GM10248 (cell line): ENCODE measurements around the gene CTNNA3.

Experiments used
- CTCF ChIA-PET: fragments of 300-600 bp; sonication (Branson Sonifier 250); formaldehyde crosslinking; extraction: SDS; loops from one replicate; lab custom pipeline; 2021; ENCODE audit warnings: antibody characterized with exemption; lab: Yijun Ruan, JAX
- POLR2A ChIA-PET: fragments of 350-650 bp; sonication (Branson Sonifier 250); formaldehyde crosslinking; extraction: SDS; loops from one replicate; lab custom pipeline; 2020; ENCODE audit warnings: antibody characterized with exemption; lab: Yijun Ruan, JAX
- DNase-seq: peaks from one replicate; pipeline ENCODE4 v3.0.0; 2012; ENCODE audit errors: extremely low spot score
- TF ChIP-seq, protein P1 (sequence below): IDR thresholded peaks from 2 replicates; pipeline ENCODE4 v1.5.1; 2012; ENCODE audit warnings: mild to moderate bottlenecking, low read depth; ENCODE audit errors: extremely low read depth, missing control alignments, control extremely low read depth

The CTNNA3 gene

DNA sequence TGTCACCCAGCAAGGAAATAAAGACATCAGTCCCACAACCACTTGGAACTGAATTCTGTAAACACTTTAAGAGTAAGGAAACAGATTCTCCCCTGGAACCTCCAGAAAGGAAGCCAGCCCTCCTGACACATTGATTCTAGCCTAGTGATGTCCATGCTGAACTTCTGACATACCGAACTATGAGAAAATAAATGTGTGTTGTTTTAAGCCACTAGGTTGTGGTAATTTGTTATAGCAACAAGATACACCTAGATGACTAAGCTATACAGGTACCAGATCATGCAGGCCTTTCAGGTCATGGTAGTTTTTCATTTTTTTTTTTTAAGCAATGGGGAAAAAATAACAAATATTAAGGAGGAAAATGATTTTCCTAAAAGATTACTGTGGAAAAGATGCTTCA lies 807.8 kb downstream of the CTNNA3 start:
- CTCF ChIA-PET, result no interaction called here
- DNase-seq, result no peak
- POLR2A ChIA-PET, result no interaction called here
- TF ChIP-seq, protein P1, sequence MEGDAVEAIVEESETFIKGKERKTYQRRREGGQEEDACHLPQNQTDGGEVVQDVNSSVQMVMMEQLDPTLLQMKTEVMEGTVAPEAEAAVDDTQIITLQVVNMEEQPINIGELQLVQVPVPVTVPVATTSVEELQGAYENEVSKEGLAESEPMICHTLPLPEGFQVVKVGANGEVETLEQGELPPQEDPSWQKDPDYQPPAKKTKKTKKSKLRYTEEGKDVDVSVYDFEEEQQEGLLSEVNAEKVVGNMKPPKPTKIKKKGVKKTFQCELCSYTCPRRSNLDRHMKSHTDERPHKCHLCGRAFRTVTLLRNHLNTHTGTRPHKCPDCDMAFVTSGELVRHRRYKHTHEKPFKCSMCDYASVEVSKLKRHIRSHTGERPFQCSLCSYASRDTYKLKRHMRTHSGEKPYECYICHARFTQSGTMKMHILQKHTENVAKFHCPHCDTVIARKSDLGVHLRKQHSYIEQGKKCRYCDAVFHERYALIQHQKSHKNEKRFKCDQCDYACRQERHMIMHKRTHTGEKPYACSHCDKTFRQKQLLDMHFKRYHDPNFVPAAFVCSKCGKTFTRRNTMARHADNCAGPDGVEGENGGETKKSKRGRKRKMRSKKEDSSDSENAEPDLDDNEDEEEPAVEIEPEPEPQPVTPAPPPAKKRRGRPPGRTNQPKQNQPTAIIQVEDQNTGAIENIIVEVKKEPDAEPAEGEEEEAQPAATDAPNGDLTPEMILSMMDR, result no peak

DNA sequence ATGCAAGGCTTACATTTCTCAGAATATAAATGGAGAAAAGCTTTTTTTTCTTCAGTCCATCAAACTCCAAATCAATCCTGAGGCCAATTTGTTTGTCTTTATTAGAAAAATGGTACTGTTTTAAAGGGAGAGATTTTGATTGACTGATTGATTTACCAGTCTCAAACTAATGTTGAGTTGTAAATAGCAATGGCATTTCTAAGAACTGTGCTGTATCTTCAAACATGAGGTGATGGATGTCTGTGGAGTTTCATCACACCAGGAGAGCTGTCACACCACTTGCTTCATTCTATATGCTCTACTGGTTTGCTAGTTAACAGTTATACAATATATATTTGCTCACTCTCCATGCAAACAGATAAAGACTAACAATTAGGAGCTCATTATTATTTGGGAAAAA lies 809.1 kb downstream of the CTNNA3 start:
- TF ChIP-seq, protein P1, result no peak
- DNase-seq, result no peak
- POLR2A ChIA-PET, result no interaction called here
- CTCF ChIA-PET, result no interaction called here

GRCh38 chr10:66882271-66882670 lies 813.7 kb downstream of the CTNNA3 start:
- POLR2A ChIA-PET, result no interaction called here
- DNase-seq, result no peak
- CTCF ChIA-PET, result interaction anchor here (0.9 to 3.7 kb wide), 4 partner anchors 10 to 50 kb away, joined by 3 to 12 read pairs (median 4); partner anchors contain the start of gene LRRTM3

GRCh38 chr10:66881814-66882213 lies 814.2 kb downstream of the CTNNA3 start:
- TF ChIP-seq, protein P1, result no peak
- CTCF ChIA-PET, result interaction anchor here (0.9 to 3.7 kb wide), 4 partner anchors 10 to 51 kb away, joined by 3 to 12 read pairs (median 4); partner anchors contain the start of gene LRRTM3
- POLR2A ChIA-PET, result no interaction called here
- no peak for DNase-seq

More at GRCh38 chr10:66882271-66882670, 813.7 kb downstream of the CTNNA3 start:
- TF ChIP-seq, protein P1, result no peak

GRCh38 chr10:66880826-66881225 lies 815.2 kb downstream of the CTNNA3 start:
- ChIA-PET CTCF (interaction anchor here (1.0 to 3.7 kb wide), 2 partner anchors 11 to 19 kb away, joined by 3 to 12 read pairs; no protein-coding TSS in a partner anchor), POLR2A (no interaction called here)
- TF ChIP-seq, protein P1, result no peak
- DNase-seq, result no peak

DNA sequence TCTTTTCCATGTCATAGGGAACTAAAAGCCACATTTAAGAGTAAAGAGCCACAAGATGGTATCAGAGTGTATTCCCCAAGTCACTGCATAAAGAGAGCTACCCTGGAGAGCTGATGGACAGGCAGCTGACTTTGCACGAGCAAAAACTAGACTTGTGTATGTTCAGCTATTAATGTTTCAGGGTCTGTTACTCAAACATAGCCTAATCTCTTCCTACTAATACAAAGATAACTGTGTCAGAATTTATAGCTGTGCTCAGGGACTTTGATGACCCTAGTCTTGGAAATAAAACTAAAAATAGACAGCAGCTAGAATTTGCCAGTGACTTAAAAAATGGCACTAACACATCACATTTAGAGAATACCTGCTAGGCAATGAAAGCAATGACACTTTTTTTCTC lies 815.7 kb downstream of the CTNNA3 start:
- ChIA-PET CTCF (interaction anchor here (1.0 to 3.7 kb wide), 2 partner anchors 12 to 19 kb away, joined by 3 to 12 read pairs; no protein-coding TSS in a partner anchor), POLR2A (no interaction called here)
- TF ChIP-seq, protein P1, result no peak
- DNase-seq, result no peak
